Tibial nerve (tissue), 3 donors: ENCODE results near the gene METTL5.

Experiments
- POLR2A ChIP-seq, 2 donors: fragments of 450-650 bp; IDR thresholded peaks; one replicate each; pipeline ENCODE4 v1.6.1; 2017; ENCODE audit warnings: antibody characterized with exemption in 2 of 2, mild to moderate bottlenecking in 2 of 2, moderate library complexity in 2 of 2
- TF ChIP-seq, protein P1 (sequence below), 5 experiments: fragments of 200-600 bp in 3 of 5; fragments of 450-650 bp in 2 of 5; sonication (generic) in 3 of 5; IDR thresholded peaks; one replicate each; pipeline ENCODE4 v1.5.1; 2016 to 2019; ENCODE audit warnings: antibody characterized with exemption in 5 of 5, mild to moderate bottlenecking in 3 of 5, moderate library complexity in 2 of 5

DNA sequence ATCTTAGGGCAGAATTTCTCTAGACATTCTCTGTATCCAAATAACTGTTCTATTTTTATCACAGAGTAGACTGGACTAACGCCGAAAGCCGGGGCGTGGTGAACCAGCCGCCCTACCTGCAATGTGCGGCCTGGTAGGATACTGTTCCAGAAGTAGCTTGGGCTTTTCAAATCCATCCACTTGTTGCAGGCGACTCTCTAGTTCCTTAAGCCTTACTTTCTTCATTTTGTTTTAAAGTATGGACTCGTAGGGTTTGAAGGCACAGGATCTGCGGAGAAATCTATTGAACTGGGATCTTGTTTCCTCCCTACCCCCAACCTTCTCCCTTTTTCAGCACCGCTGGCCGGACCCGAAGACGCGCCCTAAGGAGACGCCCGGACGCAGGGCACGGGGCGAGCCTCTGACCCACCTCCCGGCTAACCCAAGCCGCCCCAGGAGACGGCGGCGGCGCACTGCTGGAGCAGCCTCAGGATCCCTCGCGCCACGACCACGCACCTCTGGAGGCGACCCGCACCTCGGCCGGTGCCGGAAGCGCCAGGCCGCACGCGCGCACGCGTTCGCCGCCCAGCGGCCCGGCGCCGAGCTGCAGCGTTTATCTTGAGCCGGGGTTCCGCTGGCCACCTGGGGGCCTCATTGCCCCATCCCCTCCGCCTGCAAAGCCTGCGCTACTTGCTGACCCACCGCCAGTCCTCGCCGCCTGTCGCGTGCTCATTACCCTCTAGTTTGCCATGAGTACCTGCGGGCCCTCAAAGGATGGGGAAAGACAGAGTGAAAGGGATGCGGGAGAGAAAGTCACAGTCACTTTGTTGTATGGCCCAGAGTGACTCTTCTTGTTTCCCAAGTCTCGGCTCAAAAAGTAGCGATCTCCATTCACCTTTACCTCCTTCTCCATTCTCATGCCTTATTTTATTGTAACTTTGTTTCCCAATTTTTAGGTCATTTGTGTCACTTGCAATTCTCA, at the start of gene METTL5:
- TF ChIP-seq, protein P1, sequence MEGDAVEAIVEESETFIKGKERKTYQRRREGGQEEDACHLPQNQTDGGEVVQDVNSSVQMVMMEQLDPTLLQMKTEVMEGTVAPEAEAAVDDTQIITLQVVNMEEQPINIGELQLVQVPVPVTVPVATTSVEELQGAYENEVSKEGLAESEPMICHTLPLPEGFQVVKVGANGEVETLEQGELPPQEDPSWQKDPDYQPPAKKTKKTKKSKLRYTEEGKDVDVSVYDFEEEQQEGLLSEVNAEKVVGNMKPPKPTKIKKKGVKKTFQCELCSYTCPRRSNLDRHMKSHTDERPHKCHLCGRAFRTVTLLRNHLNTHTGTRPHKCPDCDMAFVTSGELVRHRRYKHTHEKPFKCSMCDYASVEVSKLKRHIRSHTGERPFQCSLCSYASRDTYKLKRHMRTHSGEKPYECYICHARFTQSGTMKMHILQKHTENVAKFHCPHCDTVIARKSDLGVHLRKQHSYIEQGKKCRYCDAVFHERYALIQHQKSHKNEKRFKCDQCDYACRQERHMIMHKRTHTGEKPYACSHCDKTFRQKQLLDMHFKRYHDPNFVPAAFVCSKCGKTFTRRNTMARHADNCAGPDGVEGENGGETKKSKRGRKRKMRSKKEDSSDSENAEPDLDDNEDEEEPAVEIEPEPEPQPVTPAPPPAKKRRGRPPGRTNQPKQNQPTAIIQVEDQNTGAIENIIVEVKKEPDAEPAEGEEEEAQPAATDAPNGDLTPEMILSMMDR (IDR thresholded peaks at IDR 0.05) = peak; percentile 92 to 99 (median 97)
- TF ChIP-seq POLR2A (IDR thresholded peaks at IDR 0.05) = peak; percentile 49 to 54
